GM06990 (cell line): ENCODE results near the gene HSBP1.

Source experiments
- DNase-seq: peaks from one replicate; pipeline ENCODE4 v3.0.0-alpha.2; 2011; ENCODE audit not compliant: insufficient read length; ENCODE audit errors: extremely low read depth
- H3K27me3 ChIP-seq: replicated peaks from 2 replicates; pipeline ENCODE4 v1.6.0; 2011; ENCODE audit warnings: low read length; ENCODE audit not compliant: control insufficient read depth, insufficient read depth
- H3K36me3 ChIP-seq: 2 replicates; pipeline ENCODE4 v1.5.1; 2011; ENCODE audit warnings: low read length; ENCODE audit not compliant: control insufficient read depth, insufficient read depth
- H3K4me3 ChIP-seq: replicated peaks from 2 replicates; pipeline ENCODE4 v1.5.1; 2011; ENCODE audit warnings: low read depth, mild to moderate bottlenecking, control low read depth, low read length
- TF ChIP-seq, protein P1 (sequence below): IDR thresholded peaks from 2 replicates; pipeline ENCODE4 v1.5.1; 2011; ENCODE audit warnings: low read length, control low read depth, mild to moderate bottlenecking, inconsistent platforms; ENCODE audit not compliant: insufficient read depth, poor library complexity, severe bottlenecking

The HSBP1 gene

DNA sequence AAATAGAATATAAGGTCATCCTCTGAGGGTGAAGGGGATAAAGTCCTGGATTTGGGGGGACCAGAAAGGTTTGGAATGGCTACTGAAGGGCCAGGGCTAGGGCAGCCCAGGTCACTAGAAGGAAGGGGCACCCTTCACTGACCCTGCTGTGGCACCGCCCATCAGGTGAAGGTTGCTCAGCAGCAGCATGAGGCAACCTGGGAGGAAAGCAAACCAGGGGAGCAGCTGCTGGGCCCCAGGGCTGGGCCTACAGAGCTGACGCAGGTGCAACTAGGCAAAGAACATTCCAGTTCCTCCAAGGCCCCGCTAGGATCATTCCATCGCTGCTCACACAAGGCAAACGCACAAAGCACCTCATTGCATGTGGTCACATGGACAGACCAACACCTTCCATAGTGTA, 3.4 kb upstream of the HSBP1 start:
- TF ChIP-seq, protein P1, sequence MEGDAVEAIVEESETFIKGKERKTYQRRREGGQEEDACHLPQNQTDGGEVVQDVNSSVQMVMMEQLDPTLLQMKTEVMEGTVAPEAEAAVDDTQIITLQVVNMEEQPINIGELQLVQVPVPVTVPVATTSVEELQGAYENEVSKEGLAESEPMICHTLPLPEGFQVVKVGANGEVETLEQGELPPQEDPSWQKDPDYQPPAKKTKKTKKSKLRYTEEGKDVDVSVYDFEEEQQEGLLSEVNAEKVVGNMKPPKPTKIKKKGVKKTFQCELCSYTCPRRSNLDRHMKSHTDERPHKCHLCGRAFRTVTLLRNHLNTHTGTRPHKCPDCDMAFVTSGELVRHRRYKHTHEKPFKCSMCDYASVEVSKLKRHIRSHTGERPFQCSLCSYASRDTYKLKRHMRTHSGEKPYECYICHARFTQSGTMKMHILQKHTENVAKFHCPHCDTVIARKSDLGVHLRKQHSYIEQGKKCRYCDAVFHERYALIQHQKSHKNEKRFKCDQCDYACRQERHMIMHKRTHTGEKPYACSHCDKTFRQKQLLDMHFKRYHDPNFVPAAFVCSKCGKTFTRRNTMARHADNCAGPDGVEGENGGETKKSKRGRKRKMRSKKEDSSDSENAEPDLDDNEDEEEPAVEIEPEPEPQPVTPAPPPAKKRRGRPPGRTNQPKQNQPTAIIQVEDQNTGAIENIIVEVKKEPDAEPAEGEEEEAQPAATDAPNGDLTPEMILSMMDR = no peak
- no peak overlapping the region for H3K4me3 ChIP-seq
- no peaks in the 10 kb centered on the region for H3K36me3 ChIP-seq
- no peaks in the 10 kb centered on the region for H3K27me3 ChIP-seq
- DNase-seq = no peak

DNA sequence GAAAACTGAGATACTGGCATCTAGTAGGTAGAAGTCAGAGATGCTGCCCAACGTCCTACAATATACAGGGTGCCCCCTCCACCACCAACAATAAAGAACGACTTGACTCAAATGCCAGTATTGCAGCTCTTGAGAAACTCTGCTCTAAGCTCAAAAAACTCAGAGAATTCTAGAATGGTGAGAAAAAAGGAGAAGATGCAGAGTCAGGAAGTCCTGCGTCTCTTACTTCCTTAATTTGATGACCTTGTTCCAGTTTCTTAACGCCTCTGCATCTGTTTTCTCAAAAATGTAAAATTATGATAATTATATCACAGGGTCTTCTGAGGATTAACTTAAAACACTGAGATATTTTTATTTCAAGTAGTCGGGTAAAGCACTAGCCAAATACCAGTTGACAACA, 1.7 kb upstream of the HSBP1 start:
- no peak overlapping the region for H3K4me3 ChIP-seq
- no peak for DNase-seq
- no peaks in the 10 kb centered on the region for H3K36me3 ChIP-seq
- no peaks in the 10 kb centered on the region for H3K27me3 ChIP-seq
- TF ChIP-seq, protein P1 = no peak

DNA sequence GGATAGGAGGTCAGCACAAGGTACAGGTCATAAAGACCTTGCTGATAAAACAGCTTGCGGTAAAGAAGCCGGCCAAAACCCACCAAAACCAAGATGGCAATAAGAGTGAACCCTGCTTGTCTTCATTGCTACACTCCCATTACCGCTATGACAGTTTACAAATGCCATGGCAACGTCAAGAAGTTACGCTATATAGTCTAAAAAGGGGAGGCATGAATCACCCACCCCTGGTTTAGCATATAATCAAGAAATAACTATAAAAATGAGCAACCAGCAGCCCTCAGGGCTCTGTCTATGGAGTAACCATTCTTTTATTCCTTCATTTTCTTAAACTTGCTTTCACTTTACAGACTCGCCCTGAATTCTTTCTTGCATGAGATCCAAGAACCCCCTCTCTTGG, 1.0 kb upstream of the HSBP1 start:
- no peak for DNase-seq
- Histone ChIP-seq H3K36me3 (no peaks in the 10 kb centered on the region), H3K27me3 (no peaks in the 10 kb centered on the region), H3K4me3 (no peak overlapping the region)
- TF ChIP-seq, protein P1 = no peak

DNA sequence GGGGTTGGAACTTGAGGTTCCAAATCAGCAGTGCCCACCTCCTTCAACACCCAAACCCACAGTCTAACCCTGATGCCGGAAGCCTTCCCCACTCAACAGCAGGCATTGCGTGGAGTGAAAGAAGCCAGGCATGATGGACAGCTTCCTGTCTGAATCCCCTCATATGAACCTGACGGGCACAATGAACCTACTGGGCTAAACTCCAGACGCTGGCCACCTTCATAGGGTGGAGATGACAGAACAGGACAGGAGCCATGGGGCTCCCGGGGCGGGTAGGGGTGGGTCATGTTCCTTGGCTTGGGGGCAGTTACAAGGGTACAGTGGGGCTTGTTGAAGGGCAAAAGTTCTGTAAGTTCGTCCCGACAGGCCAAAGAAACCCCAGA, 460 bp upstream of the HSBP1 start:
- DNase-seq = no peak
- Histone ChIP-seq H3K27me3 (no peaks in the 10 kb centered on the region), H3K36me3 (no peaks in the 10 kb centered on the region), H3K4me3 (peak overlapping the region; percentile 24; the same call in 1 of the 2 replicates)
- TF ChIP-seq, protein P1 = no peak

DNA sequence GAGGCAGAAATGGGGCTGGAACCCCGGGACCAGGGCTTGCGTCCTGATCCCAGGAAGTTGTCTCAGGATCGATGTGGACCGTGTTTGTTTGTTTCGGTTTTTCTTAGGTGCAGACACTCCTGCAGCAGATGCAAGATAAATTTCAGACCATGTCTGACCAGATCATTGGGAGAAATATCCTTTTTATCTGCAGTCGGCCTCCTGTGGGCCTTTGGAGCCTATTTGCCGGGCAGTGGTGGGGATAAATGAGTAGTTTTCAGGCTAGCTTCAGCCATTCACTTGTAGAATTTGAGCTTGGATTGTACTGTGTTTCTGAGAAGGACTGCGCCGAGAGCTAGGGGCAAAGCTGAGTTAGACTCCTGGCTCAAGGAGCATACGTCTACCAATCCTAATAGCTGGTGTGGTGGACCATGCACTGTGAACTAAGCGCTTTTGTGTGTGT, 816 bp downstream of the HSBP1 start:
- no peaks in the 10 kb centered on the region for H3K27me3 ChIP-seq

More for the DNA sequence above, 816 bp downstream of the HSBP1 start:
- TF ChIP-seq, protein P1 = no peak
- Histone ChIP-seq H3K36me3 (peaks cover 2% of the 10 kb centered on the region), H3K4me3 (peak overlapping the region; percentile 74)
- no peak for DNase-seq
